ENCODE measurements around the gene IFI27L2.
"Not testable (repeated sequence)": the region's sequence is repeated elsewhere in the genome, so short reads cannot be mapped to it uniquely, and the experiment has no call there.

DNA sequence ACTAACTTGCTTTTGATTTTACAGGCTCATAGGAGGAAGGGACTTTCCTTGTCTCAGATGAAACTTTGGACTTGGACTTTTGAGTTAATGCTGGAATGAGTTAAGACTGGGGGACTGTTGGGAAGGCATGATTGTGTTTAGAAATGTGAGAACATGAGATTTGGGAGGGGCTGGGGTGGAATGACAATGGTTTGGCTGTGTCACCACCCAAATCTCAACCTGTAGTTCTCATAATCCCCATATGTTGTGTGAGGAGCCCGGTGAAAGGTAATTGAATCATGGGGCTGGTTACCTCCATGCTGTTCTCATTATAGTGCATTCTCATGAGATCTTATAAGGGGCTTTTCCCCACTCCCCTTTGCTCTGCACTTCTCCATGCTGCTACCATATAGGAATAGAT, 26.7 kb upstream of the IFI27L2 start:
- TF ChIP-seq, protein P1, sequence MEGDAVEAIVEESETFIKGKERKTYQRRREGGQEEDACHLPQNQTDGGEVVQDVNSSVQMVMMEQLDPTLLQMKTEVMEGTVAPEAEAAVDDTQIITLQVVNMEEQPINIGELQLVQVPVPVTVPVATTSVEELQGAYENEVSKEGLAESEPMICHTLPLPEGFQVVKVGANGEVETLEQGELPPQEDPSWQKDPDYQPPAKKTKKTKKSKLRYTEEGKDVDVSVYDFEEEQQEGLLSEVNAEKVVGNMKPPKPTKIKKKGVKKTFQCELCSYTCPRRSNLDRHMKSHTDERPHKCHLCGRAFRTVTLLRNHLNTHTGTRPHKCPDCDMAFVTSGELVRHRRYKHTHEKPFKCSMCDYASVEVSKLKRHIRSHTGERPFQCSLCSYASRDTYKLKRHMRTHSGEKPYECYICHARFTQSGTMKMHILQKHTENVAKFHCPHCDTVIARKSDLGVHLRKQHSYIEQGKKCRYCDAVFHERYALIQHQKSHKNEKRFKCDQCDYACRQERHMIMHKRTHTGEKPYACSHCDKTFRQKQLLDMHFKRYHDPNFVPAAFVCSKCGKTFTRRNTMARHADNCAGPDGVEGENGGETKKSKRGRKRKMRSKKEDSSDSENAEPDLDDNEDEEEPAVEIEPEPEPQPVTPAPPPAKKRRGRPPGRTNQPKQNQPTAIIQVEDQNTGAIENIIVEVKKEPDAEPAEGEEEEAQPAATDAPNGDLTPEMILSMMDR (IDR thresholded peaks at IDR 0.05; ENCODE audit: low read depth, low read length, missing input control), result not testable (repeated sequence)
- TF ChIP-seq SP1 (IDR thresholded peaks at IDR 0.05); GABPA (IDR thresholded peaks at IDR 0.05 in 1 of 2, conservative IDR thresholded peaks at IDR 0.05 in 1 of 2); RAD21 (IDR thresholded peaks at IDR 0.05); HNF4G (IDR thresholded peaks at IDR 0.05); YY1 (IDR thresholded peaks at IDR 0.05); TAF1 (conservative IDR thresholded peaks at IDR 0.05); EGR1 (IDR thresholded peaks at IDR 0.05; ENCODE audit: low read depth in 2 of 2); JUND (IDR thresholded peaks at IDR 0.05); HNF4A (conservative IDR thresholded peaks at IDR 0.05); RXRA (IDR thresholded peaks at IDR 0.05): not testable (repeated sequence)
- TF ChIP-seq, protein P2, sequence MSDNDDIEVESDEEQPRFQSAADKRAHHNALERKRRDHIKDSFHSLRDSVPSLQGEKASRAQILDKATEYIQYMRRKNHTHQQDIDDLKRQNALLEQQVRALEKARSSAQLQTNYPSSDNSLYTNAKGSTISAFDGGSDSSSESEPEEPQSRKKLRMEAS (IDR thresholded peaks at IDR 0.05), result not testable (repeated sequence)
- TF ChIP-seq, protein P3, sequence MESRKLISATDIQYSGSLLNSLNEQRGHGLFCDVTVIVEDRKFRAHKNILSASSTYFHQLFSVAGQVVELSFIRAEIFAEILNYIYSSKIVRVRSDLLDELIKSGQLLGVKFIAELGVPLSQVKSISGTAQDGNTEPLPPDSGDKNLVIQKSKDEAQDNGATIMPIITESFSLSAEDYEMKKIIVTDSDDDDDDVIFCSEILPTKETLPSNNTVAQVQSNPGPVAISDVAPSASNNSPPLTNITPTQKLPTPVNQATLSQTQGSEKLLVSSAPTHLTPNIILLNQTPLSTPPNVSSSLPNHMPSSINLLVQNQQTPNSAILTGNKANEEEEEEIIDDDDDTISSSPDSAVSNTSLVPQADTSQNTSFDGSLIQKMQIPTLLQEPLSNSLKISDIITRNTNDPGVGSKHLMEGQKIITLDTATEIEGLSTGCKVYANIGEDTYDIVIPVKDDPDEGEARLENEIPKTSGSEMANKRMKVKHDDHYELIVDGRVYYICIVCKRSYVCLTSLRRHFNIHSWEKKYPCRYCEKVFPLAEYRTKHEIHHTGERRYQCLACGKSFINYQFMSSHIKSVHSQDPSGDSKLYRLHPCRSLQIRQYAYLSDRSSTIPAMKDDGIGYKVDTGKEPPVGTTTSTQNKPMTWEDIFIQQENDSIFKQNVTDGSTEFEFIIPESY (IDR thresholded peaks at IDR 0.05), result not testable (repeated sequence)
- TF ChIP-seq, protein P4, sequence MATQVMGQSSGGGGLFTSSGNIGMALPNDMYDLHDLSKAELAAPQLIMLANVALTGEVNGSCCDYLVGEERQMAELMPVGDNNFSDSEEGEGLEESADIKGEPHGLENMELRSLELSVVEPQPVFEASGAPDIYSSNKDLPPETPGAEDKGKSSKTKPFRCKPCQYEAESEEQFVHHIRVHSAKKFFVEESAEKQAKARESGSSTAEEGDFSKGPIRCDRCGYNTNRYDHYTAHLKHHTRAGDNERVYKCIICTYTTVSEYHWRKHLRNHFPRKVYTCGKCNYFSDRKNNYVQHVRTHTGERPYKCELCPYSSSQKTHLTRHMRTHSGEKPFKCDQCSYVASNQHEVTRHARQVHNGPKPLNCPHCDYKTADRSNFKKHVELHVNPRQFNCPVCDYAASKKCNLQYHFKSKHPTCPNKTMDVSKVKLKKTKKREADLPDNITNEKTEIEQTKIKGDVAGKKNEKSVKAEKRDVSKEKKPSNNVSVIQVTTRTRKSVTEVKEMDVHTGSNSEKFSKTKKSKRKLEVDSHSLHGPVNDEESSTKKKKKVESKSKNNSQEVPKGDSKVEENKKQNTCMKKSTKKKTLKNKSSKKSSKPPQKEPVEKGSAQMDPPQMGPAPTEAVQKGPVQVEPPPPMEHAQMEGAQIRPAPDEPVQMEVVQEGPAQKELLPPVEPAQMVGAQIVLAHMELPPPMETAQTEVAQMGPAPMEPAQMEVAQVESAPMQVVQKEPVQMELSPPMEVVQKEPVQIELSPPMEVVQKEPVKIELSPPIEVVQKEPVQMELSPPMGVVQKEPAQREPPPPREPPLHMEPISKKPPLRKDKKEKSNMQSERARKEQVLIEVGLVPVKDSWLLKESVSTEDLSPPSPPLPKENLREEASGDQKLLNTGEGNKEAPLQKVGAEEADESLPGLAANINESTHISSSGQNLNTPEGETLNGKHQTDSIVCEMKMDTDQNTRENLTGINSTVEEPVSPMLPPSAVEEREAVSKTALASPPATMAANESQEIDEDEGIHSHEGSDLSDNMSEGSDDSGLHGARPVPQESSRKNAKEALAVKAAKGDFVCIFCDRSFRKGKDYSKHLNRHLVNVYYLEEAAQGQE (IDR thresholded peaks at IDR 0.05), result not testable (repeated sequence)
